ENCODE results near the gene KRT35. TPM values are rescaled to one million over a fixed set of nuclear protein-coding genes. Genes with fewer than 3 reads are reported as not detected.

Gene KRT35
- total RNA-seq, 1 donor from 2014 or later, result not detected

Other genes with a start within 250 kb of the KRT35 start
- not detected in 2 replicates for gene KRTAP9-3, start 248.7 kb downstream of the KRT35 start, total RNA-seq
- gene KRTAP9-8, start 243.2 kb downstream of the KRT35 start, total RNA-seq, result not detected in 2 replicates
- not detected in 2 replicates for gene KRTAP9-4, start 231.5 kb downstream of the KRT35 start, total RNA-seq
- gene KRTAP9-9, start 225.8 kb downstream of the KRT35 start, total RNA-seq, result not detected in 2 replicates
- gene KRTAP9-6, start 215.8 kb downstream of the KRT35 start, total RNA-seq, result not detected in 2 replicates
- gene KRTAP9-7, start 205.5 kb downstream of the KRT35 start, total RNA-seq, result not detected in 2 replicates
- gene KRTAP29-1, start 178.3 kb downstream of the KRT35 start, total RNA-seq, result not detected in 2 replicates
- gene KRTAP16-1, start 171.8 kb downstream of the KRT35 start, total RNA-seq, result not detected in 2 replicates
- not detected in 2 replicates for gene KRTAP17-1, start 165.4 kb downstream of the KRT35 start, total RNA-seq
- gene KRT33A, start 130.3 kb downstream of the KRT35 start, total RNA-seq, result not detected in 2 replicates
- gene KRT33B, start 111.3 kb downstream of the KRT35 start, total RNA-seq, result not detected in 2 replicates
- not detected in 2 replicates for gene KRT34, start 98.8 kb downstream of the KRT35 start, total RNA-seq
- gene KRT31, start 83.5 kb downstream of the KRT35 start, total RNA-seq, result not detected in 2 replicates
- gene KRT37, start 56.6 kb downstream of the KRT35 start, total RNA-seq, result not detected in 2 replicates
- gene KRT38, start 40.2 kb downstream of the KRT35 start, total RNA-seq, result not detected in 2 replicates
- gene KRT32, start 13.8 kb downstream of the KRT35 start, total RNA-seq, result not detected in 2 replicates
- not detected in 2 replicates for gene KRT36, start 8.8 kb upstream of the KRT35 start, total RNA-seq
- gene KRT13, start 24.5 kb upstream of the KRT35 start, total RNA-seq, result not detected in 2 replicates
- not detected in 2 replicates for gene KRT15, start 37.7 kb upstream of the KRT35 start, total RNA-seq
- gene KRT19, start 47.2 kb upstream of the KRT35 start, total RNA-seq, result not detected in 2 replicates
- gene KRT9, start 90.9 kb upstream of the KRT35 start, total RNA-seq, result not detected in 2 replicates
- gene KRT14, start 105.7 kb upstream of the KRT35 start, total RNA-seq, result not detected in 2 replicates
- gene KRT16, start 131.6 kb upstream of the KRT35 start, total RNA-seq, result not detected in 2 replicates
- not detected in 2 replicates for gene KRT17, start 143.4 kb upstream of the KRT35 start, total RNA-seq
- 837 and 858 TPM in 2 replicates for gene EIF1, start 207.7 kb upstream of the KRT35 start, total RNA-seq
- not detected in 2 replicates for gene GAST, start 231.2 kb upstream of the KRT35 start, total RNA-seq

All from activated CD4-positive, alpha-beta T cell treated with anti-CD3 and anti-CD28 coated beads, Interleukin-2, amount 10 ng/mL, durations not matched to agents 24 days and 14 days (primary cell).